Loucy (cell line): ENCODE measurements around the gene NKX2-3.

Experiments used
- H2AFZ ChIP-seq: fragments of 200-600 bp; sonication (generic); 2 replicates; pipeline ENCODE4 v1.6.0; 2016; ENCODE audit warnings: antibody characterized with exemption, mild to moderate bottlenecking, low read length, moderate library complexity
- H3F3A ChIP-seq: fragments of 200-600 bp; 2 replicates; pipeline ENCODE4 v1.6.0; 2016; ENCODE audit warnings: antibody characterized with exemption, low read depth, mild to moderate bottlenecking
- H3K27me3 ChIP-seq: fragments of 200-600 bp; sonication (generic); 2 replicates; pipeline ENCODE4 v1.6.1; 2014; ENCODE audit warnings: low read length, mild to moderate bottlenecking; ENCODE audit not compliant: insufficient read depth, poor library complexity, severe bottlenecking
- H3K36me3 ChIP-seq: fragments of 200-600 bp; sonication (generic); 2 replicates; pipeline ENCODE4 v1.6.1; 2016; ENCODE audit warnings: low read length; ENCODE audit not compliant: insufficient read depth
- H3K4me1 ChIP-seq: fragments of 200-600 bp; sonication (generic); 2 replicates; pipeline ENCODE4 v1.5.1; 2014; ENCODE audit warnings: low read length, mild to moderate bottlenecking; ENCODE audit not compliant: insufficient read depth, poor library complexity, severe bottlenecking
- H3K4me2 ChIP-seq: fragments of 200-600 bp; sonication (generic); 2 replicates; pipeline ENCODE4 v1.6.0; 2014; ENCODE audit warnings: antibody characterized with exemption, low read length, low read depth, mild to moderate bottlenecking; ENCODE audit not compliant: poor library complexity, severe bottlenecking
- H3K4me3 ChIP-seq: fragments of 200-600 bp; sonication (generic); 2 replicates; pipeline ENCODE4 v1.5.1; 2014; ENCODE audit warnings: low read length, mild to moderate bottlenecking, mixed read lengths; ENCODE audit not compliant: poor library complexity, severe bottlenecking
- H3K79me2 ChIP-seq: fragments of 200-600 bp; sonication (generic); 2 replicates; pipeline ENCODE4 v1.6.1; 2014; ENCODE audit warnings: low read length; ENCODE audit not compliant: insufficient read depth
- H3K9ac ChIP-seq: fragments of 200-600 bp; sonication (generic); 2 replicates; pipeline ENCODE4 v1.6.0; 2014; ENCODE audit warnings: mild to moderate bottlenecking, low read depth, low read length, moderate library complexity; ENCODE audit not compliant: poor library complexity, severe bottlenecking
- H3K9me2 ChIP-seq: fragments of 200-600 bp; sonication (generic); replicated peaks from 2 replicates; pipeline ENCODE4 v1.6.1; 2016; ENCODE audit warnings: low read depth, low read length, mixed read lengths
- H3K9me3 ChIP-seq: fragments of 200-600 bp; sonication (generic); 2 replicates; pipeline ENCODE4 v1.6.1; 2014; ENCODE audit warnings: mild to moderate bottlenecking, antibody characterized with exemption, low read length, low read depth; ENCODE audit not compliant: insufficient read depth
- H4K20me1 ChIP-seq: fragments of 200-600 bp; sonication (generic); 2 replicates; pipeline ENCODE4 v1.6.0; 2014; ENCODE audit warnings: antibody characterized with exemption, low read length, mild to moderate bottlenecking; ENCODE audit not compliant: insufficient read depth, poor library complexity, severe bottlenecking
- CTCF ChIP-seq: fragments of 200-600 bp; sonication (generic); conservative IDR thresholded peaks from 2 replicates; pipeline ENCODE4 v1.5.1; 2014; ENCODE audit warnings: mild to moderate bottlenecking, antibody characterized with exemption, low read length
- EZH2phosphoT487 ChIP-seq: fragments of 200-600 bp; IDR thresholded peaks from 2 replicates; pipeline ENCODE4 v1.6.1; 2018; ENCODE audit warnings: antibody characterized with exemption, mild to moderate bottlenecking, moderate library complexity, borderline replicate concordance

NKX2-3 gene

GRCh38 chr10:99528494-99529441, 4.0 kb upstream of the NKX2-3 start:
- Histone ChIP-seq H3K36me3 (no peaks in the 10 kb centered on the region), H3K9me3 (no peaks in the 10 kb centered on the region), H3K4me3 (no peak overlapping the region), H2AFZ (no peak overlapping the region), H3K4me2 (no peak overlapping the region), H3K9ac (no peak overlapping the region), H3F3A (no peaks in the 10 kb centered on the region), H4K20me1 (no peaks in the 10 kb centered on the region), H3K79me2 (no peaks in the 10 kb centered on the region), H3K27me3 (no peaks in the 10 kb centered on the region), H3K9me2 (no peaks in the 10 kb centered on the region), H3K4me1 (no peaks in the 10 kb centered on the region)
- TF ChIP-seq CTCF (no peak), EZH2phosphoT487 (no peak)

GRCh38 chr10:99529591-99530107, 3.1 kb upstream of the NKX2-3 start:
- no peaks in the 10 kb centered on the region for H3K27me3 ChIP-seq
- H3K79me2 ChIP-seq: no peaks in the 10 kb centered on the region
- H3K36me3 ChIP-seq: no peaks in the 10 kb centered on the region
- no peaks in the 10 kb centered on the region for H4K20me1 ChIP-seq
- H3K9me3 ChIP-seq: no peaks in the 10 kb centered on the region
- no peaks in the 10 kb centered on the region for H3F3A ChIP-seq
- H3K4me1 ChIP-seq: no peaks in the 10 kb centered on the region
- TF ChIP-seq CTCF (no peak), EZH2phosphoT487 (no peak)
- no peaks in the 10 kb centered on the region for H3K9me2 ChIP-seq
- H3K9ac ChIP-seq: no peak overlapping the region
- no peak overlapping the region for H3K4me3 ChIP-seq
- no peak overlapping the region for H2AFZ ChIP-seq
- H3K4me2 ChIP-seq: no peak overlapping the region

GRCh38 chr10:99530108-99531025, 2.4 kb upstream of the NKX2-3 start:
- no peaks in the 10 kb centered on the region for H3K27me3 ChIP-seq
- no peak for TF ChIP-seq EZH2phosphoT487
- TF ChIP-seq CTCF: no peak
- H3F3A ChIP-seq: no peaks in the 10 kb centered on the region
- H3K9me3 ChIP-seq: no peaks in the 10 kb centered on the region
- no peak overlapping the region for H3K9ac ChIP-seq
- H3K4me2 ChIP-seq: no peak overlapping the region
- no peaks in the 10 kb centered on the region for H4K20me1 ChIP-seq
- H3K9me2 ChIP-seq: no peaks in the 10 kb centered on the region
- no peak overlapping the region for H3K4me3 ChIP-seq
- H3K4me1 ChIP-seq: no peaks in the 10 kb centered on the region
- no peaks in the 10 kb centered on the region for H3K79me2 ChIP-seq
- no peak overlapping the region for H2AFZ ChIP-seq
- H3K36me3 ChIP-seq: no peaks in the 10 kb centered on the region
